ENCODE results near the gene LRRC3. TPM values are rescaled to one million over a fixed set of nuclear protein-coding genes. Genes with fewer than 3 reads are reported as not detected.

LRRC3 gene
- total RNA-seq, 1 experiment from 2014 or later: 0.40 TPM

- Mint-ChIP-seq H3K36me3 (ENCODE audit: insufficient read depth, unreplicated experiment) (peaks cover 10% of the 10 kb centered on the region), H3K4me3 (ENCODE audit: low read depth, unreplicated experiment) (no peak overlapping the region), H3K9me3 (ENCODE audit: low read depth, unreplicated experiment) (peaks cover 2% of the 10 kb centered on the region), H3K4me1 (ENCODE audit: low read depth, unreplicated experiment) (no peaks in the 10 kb centered on the region), H3K27me3 (ENCODE audit: unreplicated experiment) (no peaks in the 10 kb centered on the region), H3K27ac (ENCODE audit: unreplicated experiment) (no peak overlapping the region)
- CTCF ChIA-PET: no interaction called here
- intact Hi-C loops (cut with micrococcal nuclease; ENCODE audit: unreplicated experiment): no loop called here
- no TSS peak for BruUV-seq (replicated peaks)
- no peak for DNase-seq
- TF ChIP-seq CTCF (IDR thresholded peaks at IDR 0.05; ENCODE audit: unreplicated experiment): no peak
These were observed 47.1 kb upstream of the LRRC3 start for GRCh38 chr21:44408226-44408625.

DNA sequence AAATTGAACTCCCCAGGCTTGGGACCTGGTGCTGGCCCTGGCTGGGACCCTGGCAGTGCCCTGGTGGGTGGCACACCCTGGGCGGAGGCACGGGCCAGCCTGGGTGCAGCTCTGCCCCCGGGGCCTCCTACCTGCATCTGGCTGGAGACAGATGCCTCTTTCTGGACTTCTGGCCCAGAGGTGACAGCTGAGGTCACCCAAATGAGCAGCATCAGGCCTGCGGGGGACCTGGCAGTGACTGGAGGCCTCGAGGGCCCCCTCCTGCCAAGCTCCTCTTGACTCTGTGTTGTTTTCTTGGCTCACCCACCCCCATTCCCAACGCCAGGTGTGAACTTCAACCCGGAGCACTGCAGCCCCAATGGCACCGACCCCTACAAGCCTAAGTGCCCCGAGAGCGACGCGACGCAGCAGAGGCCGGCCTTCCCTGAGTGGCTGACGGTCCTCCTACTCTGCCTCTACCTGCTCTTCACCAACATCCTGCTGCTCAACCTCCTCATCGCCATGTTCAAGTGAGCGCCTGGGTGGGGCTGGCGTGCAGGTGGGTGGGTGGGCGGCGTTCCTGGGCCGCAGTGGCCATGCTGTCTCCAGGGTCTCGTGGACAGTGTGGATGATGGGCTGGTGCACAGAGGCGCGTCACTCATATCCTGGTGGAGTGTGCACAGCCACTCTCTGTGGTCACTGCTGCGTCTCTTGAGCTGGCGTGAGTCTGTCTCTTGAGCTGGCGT is 41.6 kb upstream of the LRRC3 start:
- no TSS peak for BruUV-seq (replicated peaks)
- Mint-ChIP-seq H3K4me1 (ENCODE audit: low read depth, unreplicated experiment) (no peaks in the 10 kb centered on the region), H3K27me3 (ENCODE audit: unreplicated experiment) (peaks cover 15% of the 10 kb centered on the region), H3K4me3 (ENCODE audit: low read depth, unreplicated experiment) (no peak overlapping the region), H3K36me3 (ENCODE audit: insufficient read depth, unreplicated experiment) (peaks cover 4% of the 10 kb centered on the region), H3K27ac (ENCODE audit: unreplicated experiment) (no peak overlapping the region), H3K9me3 (ENCODE audit: low read depth, unreplicated experiment) (no peaks in the 10 kb centered on the region)
- CTCF ChIA-PET: no interaction called here
- no peak for TF ChIP-seq CTCF (IDR thresholded peaks at IDR 0.05; ENCODE audit: unreplicated experiment)
- intact Hi-C loops (cut with micrococcal nuclease; ENCODE audit: unreplicated experiment): no loop called here
- DNase-seq: no peak

DNA sequence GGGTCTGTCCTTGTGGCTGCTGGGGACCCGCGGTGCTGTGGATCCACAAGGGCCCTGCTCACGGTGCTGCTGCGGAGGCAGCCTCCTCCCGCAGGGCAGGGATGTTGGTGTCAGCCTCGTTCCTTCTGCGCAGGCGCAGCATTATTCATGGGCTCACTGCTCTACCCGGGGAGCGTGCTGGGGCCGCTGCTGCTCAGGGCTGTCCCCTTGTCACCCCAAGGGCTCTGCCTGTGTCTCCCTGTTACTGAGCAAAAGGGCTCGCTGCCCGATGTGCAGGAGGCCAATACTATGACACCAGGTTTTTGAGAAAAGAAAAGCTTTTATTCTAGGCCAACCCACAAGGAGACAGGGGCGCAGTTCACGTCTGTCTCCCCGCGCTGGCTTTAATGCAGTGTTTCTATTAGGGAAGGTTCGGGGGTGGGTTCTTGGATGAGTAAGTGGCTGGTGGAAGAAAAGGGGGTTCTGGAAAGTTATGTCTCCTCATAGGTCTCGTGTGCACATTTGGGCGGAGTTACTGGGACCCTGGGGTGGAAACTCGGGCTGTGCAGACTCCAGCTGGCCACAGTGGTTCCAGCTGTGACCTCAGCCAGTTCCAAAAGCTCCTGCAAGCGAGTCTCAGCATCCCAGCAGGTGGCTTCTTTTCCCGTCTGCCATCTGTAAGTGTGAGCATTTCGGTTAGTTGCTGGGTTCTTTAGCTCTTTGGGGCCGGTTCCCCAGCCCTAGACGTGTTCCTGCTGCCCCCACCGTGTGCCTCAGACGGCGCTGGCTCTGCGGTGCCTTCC is 40.8 kb upstream of the LRRC3 start:
- Mint-ChIP-seq H3K4me1 (ENCODE audit: low read depth, unreplicated experiment) (no peaks in the 10 kb centered on the region), H3K36me3 (ENCODE audit: insufficient read depth, unreplicated experiment) (peaks cover 4% of the 10 kb centered on the region), H3K27ac (ENCODE audit: unreplicated experiment) (no peak overlapping the region), H3K27me3 (ENCODE audit: unreplicated experiment) (peaks cover 15% of the 10 kb centered on the region), H3K4me3 (ENCODE audit: low read depth, unreplicated experiment) (no peak overlapping the region), H3K9me3 (ENCODE audit: low read depth, unreplicated experiment) (peaks cover 3% of the 10 kb centered on the region)
- BruUV-seq (replicated peaks): no TSS peak
- intact Hi-C loops (cut with micrococcal nuclease; ENCODE audit: unreplicated experiment): no loop called here
- CTCF ChIA-PET: no interaction called here
- no peak for DNase-seq
- TF ChIP-seq CTCF (IDR thresholded peaks at IDR 0.05; ENCODE audit: unreplicated experiment): no peak

GRCh38 chr21:44415073-44416025 is 40.0 kb upstream of the LRRC3 start:
- H3K9me3 Mint-ChIP-seq (ENCODE audit: low read depth, unreplicated experiment): peaks cover 6% of the 10 kb centered on the region
- TF ChIP-seq CTCF (IDR thresholded peaks at IDR 0.05; ENCODE audit: unreplicated experiment): no peak
- CTCF ChIA-PET: no interaction called here
- H3K4me3 Mint-ChIP-seq (ENCODE audit: low read depth, unreplicated experiment): no peak overlapping the region
- BruUV-seq (replicated peaks): no TSS peak
- no peaks in the 10 kb centered on the region for H3K4me1 Mint-ChIP-seq (ENCODE audit: low read depth, unreplicated experiment)
- intact Hi-C loops (cut with micrococcal nuclease; ENCODE audit: unreplicated experiment): no loop called here
- H3K27ac Mint-ChIP-seq (ENCODE audit: unreplicated experiment): no peak overlapping the region
- peaks cover 4% of the 10 kb centered on the region for H3K36me3 Mint-ChIP-seq (ENCODE audit: insufficient read depth, unreplicated experiment)
- no peak for DNase-seq
- H3K27me3 Mint-ChIP-seq (ENCODE audit: unreplicated experiment): peaks cover 15% of the 10 kb centered on the region
